Stomach smooth muscle (tissue), 2 donors: ENCODE measurements around the gene NMU.
"Not testable (repeated sequence)": the region's sequence is repeated elsewhere in the genome, so short reads cannot be mapped to it uniquely, and the experiment has no call there.

Experiments
- H3K27ac ChIP-seq: one replicate; pipeline ENCODE4 v1.7.0; 2013; ENCODE audit warnings: mild to moderate bottlenecking, low read length, inconsistent platforms
- H3K27me3 ChIP-seq, 2 donors: one replicate each; pipeline ENCODE4 v1.7.0; 2013; ENCODE audit warnings: low read length in 2 of 2; ENCODE audit not compliant: insufficient read depth in 2 of 2, control insufficient read depth in 1 of 2
- H3K36me3 ChIP-seq, 2 donors: one replicate each; pipeline ENCODE4 v1.7.0; 2013; ENCODE audit warnings: low read length in 2 of 2; ENCODE audit not compliant: control insufficient read depth in 2 of 2, insufficient read depth in 2 of 2
- H3K4me1 ChIP-seq: one replicate; pipeline ENCODE4 v1.7.0; 2013; ENCODE audit warnings: low read length; ENCODE audit not compliant: control insufficient read depth, insufficient read depth
- H3K4me3 ChIP-seq, 2 donors: one replicate each; pipeline ENCODE4 v1.7.0; 2013; ENCODE audit warnings: low read length in 2 of 2
- H3K9ac ChIP-seq, 2 donors: one replicate each; pipeline ENCODE4 v1.7.0; 2013; ENCODE audit warnings: low read length in 2 of 2, mild to moderate bottlenecking in 1 of 2
- H3K9me3 ChIP-seq, 2 donors: one replicate each; pipeline ENCODE4 v1.7.0; 2013; ENCODE audit warnings: low read length in 2 of 2; ENCODE audit not compliant: control insufficient read depth in 2 of 2
- donor health status: healthy.
- donor health status: Pancreatic carcinoma.

Gene NMU

DNA sequence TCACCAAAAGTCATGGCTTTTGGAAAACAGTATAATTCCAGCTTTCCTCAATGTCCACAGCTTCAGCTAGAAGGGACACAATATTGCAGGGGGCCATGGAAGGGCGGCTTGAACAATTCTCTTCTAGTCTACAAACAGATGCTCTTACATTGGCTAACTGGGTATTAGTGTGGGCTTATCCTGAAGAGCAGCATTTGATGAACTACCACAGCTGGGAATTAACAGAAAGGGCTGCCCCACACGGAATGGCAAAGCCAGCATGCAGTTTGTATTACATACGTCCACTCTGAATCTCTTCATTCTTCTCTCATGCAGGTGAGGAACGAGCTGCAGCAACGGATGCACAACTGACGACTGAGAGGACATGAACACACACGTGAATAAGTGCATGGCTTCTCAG lies 31.1 kb downstream of the NMU start:
- Histone ChIP-seq H3K27me3 (no peaks in the 10 kb centered on the region), H3K36me3 (no peaks in the 10 kb centered on the region), H3K27ac (no peak overlapping the region), H3K4me1 (no peaks in the 10 kb centered on the region), H3K9ac (no peak overlapping the region), H3K4me3 (no peak overlapping the region), H3K9me3 (no peaks in the 10 kb centered on the region)

DNA sequence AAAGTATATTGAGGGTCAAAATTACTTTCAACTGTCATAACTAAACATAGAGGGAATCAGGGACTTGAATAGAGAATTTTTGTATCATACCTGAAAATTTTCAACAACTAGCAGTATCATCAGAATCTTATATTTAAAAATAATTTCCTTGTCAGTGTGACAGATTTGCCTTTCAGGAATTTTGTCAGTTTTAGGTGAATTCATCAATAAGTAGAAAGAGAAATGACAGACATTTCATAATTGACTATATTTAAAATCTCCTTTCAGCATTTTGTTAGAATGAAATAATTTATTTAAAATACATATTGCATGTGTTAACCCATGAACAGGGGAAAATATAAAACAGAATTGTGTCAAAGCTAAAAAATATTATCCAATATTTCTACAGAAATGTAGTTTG lies 35.5 kb downstream of the NMU start:
- H3K4me3 ChIP-seq = no peak overlapping the region
- H3K4me1 ChIP-seq = no peaks in the 10 kb centered on the region
- H3K9me3 ChIP-seq = no peaks in the 10 kb centered on the region
- H3K27ac ChIP-seq = no peak overlapping the region
- no peak overlapping the region for H3K9ac ChIP-seq
- no peaks in the 10 kb centered on the region for H3K36me3 ChIP-seq
- H3K27me3 ChIP-seq = no peaks in the 10 kb centered on the region

DNA sequence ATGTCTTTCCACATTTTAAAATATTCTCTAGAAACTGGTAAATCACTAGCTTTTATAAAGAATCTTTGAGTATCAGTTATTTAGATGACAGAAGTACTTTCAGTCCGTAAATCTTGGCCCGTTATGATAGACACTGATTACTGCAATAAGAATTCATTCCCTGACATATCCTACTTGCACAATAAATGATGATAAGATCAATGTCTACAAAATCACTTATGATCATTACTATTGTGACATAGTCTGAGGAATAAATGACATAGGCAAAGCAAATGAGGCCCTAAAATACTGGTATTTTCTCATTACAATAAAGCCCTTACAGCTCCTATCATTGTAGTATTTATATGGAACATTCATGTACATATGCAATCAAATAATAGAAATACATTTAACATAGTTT lies 37.5 kb downstream of the NMU start:
- Histone ChIP-seq H3K9me3 (no peaks in the 10 kb centered on the region), H3K27me3 (no peaks in the 10 kb centered on the region), H3K36me3 (no peaks in the 10 kb centered on the region), H3K27ac (no peak overlapping the region), H3K4me3 (no peak overlapping the region), H3K9ac (no peak overlapping the region), H3K4me1 (no peaks in the 10 kb centered on the region)

DNA sequence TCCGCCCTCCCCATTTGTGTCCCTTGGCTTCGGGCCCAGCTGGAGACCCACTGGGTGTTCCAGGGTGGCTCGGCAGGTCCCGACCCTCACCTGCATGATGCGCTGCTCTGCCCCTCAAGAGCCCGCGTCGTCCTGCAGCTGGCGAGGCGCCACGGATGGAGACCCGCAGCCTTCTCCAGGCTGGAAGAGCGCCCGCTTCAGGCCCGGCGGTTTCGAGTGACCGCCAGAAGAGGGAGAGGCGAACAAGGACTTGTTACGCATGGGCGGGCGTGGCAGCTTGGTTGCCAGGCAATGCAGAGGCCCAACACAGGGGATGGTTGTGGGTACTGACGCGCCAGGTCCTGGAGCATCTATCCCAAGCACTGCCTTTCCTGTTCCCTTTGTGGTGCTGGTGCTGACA lies 44.1 kb downstream of the NMU start, which contains the start of gene PDCL2:
Gene PDCL2 (minus strand): TSS at position 232 of the 400 bp plus-strand sequence. CDS start 136 bp downstream, at position 96.
- H3K27me3 ChIP-seq = no peaks in the 10 kb centered on the region
- H3K27ac ChIP-seq = no peak within 1 kb of the TSS
- no peak within 1 kb of the TSS for H3K9ac ChIP-seq
- H3K4me3 ChIP-seq = no peak within 1 kb of the TSS
- H3K36me3 ChIP-seq = no peaks in the 10 kb centered on the region
- no peaks in the 10 kb centered on the region for H3K4me1 ChIP-seq
- peaks cover 0 to 2% of the 10 kb centered on the region in 2 donors for H3K9me3 ChIP-seq

DNA sequence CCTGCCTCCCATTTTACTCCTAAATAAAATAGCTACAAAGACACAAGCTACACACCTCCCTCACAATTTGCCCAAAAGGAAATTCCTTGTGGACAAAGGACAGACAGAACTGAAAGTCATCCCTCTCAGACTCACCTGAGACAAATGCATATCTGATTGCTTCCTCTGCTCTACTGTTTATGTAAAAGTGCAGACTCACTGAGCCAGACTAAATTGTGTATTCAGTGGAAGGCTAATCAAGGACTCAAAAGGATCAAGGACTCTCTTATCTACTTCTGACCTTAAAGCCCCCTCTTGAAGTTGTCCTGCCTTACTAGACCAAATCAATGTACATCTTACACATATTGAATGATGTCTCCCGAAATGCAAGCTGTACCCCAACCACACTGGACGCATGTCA lies 47.9 kb downstream of the NMU start:
- H3K27me3 ChIP-seq = no peaks in the 10 kb centered on the region
- no peak overlapping the region for H3K27ac ChIP-seq
- peaks cover 2 to 3% of the 10 kb centered on the region in 2 donors for H3K9me3 ChIP-seq
- no peak overlapping the region for H3K4me3 ChIP-seq
- no peaks in the 10 kb centered on the region for H3K4me1 ChIP-seq
- no peak overlapping the region for H3K9ac ChIP-seq
- H3K36me3 ChIP-seq = no peaks in the 10 kb centered on the region

DNA sequence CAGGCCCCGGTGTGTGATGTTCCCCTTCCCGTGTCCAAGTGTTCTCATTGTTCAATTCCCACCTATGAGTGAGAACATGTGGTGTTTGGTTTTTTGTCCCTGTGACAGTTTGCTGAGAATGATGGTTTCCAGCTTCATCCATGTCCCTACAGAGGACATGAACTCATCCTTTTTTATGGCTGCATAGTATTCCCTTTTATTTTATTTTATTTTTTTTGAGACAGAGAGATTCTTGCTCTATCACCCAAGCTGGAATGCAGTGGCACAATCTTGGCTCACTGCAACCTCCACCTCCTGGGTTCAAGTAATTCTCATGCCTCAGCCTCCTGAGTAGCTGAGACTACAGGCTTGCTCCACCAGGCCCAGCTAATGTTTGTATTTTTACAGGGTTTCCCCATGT lies 53.3 kb downstream of the NMU start:
- not testable (repeated sequence) for H3K9me3 ChIP-seq, H3K27ac ChIP-seq, H3K9ac ChIP-seq, H3K36me3 ChIP-seq, H3K4me1 ChIP-seq, H3K27me3 ChIP-seq, H3K4me3 ChIP-seq

DNA sequence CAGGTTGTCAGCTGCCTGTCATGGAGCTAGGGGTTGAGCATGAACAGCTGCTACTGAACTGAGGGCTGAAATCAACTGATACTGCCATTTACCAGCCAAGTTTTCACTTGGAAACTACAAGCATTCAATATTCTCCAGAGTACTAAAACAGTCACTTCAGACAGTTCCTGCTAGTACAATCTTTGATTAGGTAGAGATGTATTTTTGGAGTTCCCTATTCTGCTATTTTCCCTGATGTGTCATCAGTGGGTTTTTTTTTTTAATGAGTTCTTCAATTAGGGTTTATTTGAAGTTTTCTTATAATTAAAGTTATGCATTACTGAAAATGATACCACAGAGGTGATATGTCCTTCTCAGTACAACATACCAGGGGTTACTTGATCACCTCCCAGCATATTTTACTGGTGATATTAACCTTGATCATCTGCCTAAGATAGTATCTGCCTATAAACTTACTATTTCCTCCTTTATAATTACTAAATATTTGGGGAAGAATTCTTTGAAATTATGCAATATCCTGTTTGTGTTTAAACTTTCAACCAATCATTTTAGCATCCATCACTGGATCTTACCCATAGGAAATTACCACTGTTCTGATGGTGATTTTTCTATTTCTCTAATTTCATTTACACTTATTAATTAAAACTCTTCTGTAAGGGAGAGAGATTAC lies 57.6 kb downstream of the NMU start:
- Histone ChIP-seq H3K9me3 (peaks cover 2 to 6% of the 10 kb centered on the region in 2 donors), H3K36me3 (no peaks in the 10 kb centered on the region), H3K27ac (no peak overlapping the region), H3K4me3 (no peak overlapping the region), H3K9ac (no peak overlapping the region), H3K4me1 (no peaks in the 10 kb centered on the region), H3K27me3 (no peaks in the 10 kb centered on the region)

DNA sequence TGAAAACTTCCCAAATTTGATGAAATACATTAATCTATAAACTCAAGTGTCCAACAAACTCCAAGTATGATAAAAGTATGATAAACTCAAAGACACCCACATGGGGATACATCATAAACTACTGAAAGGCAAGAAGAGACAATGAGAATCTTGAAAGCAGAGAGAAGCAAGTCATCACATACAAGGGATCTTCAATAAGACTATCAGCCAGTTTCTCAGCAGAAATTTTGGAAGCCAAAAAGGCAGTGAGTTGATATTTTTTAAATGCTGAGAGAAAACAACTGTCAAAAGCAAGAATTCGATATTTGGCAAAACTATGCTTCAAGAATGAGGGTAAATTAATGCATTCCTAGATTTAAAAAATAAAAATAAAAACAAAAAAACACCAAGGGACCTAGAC lies 60.6 kb downstream of the NMU start:
- H3K27me3 ChIP-seq = no peaks in the 10 kb centered on the region
- peaks cover 2 to 5% of the 10 kb centered on the region in 2 donors for H3K9me3 ChIP-seq

DNA sequence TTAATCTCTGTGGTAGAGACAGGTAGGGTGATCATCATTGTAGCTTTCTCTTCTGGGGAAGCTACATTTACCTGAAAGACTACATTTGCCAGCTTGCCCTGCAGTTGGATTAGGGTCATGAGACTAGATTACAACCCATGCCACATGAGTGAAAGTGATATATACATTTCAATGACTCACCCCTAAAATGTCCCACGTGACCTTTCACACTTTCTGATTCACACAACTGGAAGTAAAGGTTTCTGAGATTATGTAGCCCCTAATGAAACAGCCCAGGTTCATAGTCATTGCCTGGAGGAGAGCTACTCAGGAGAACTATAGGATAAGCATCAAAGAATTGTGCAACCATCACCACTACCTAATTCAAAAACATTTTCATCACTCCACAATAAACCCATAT lies 61.8 kb downstream of the NMU start:
- Histone ChIP-seq H3K9ac (no peak overlapping the region), H3K9me3 (peaks cover 2 to 5% of the 10 kb centered on the region in 2 donors), H3K4me1 (no peaks in the 10 kb centered on the region), H3K4me3 (no peak overlapping the region), H3K27me3 (no peaks in the 10 kb centered on the region), H3K36me3 (no peaks in the 10 kb centered on the region), H3K27ac (no peak overlapping the region)

More for the DNA sequence above, 60.6 kb downstream of the NMU start:
- Histone ChIP-seq H3K27ac (no peak overlapping the region), H3K9ac (no peak overlapping the region), H3K4me1 (no peaks in the 10 kb centered on the region), H3K36me3 (no peaks in the 10 kb centered on the region), H3K4me3 (no peak overlapping the region)

DNA sequence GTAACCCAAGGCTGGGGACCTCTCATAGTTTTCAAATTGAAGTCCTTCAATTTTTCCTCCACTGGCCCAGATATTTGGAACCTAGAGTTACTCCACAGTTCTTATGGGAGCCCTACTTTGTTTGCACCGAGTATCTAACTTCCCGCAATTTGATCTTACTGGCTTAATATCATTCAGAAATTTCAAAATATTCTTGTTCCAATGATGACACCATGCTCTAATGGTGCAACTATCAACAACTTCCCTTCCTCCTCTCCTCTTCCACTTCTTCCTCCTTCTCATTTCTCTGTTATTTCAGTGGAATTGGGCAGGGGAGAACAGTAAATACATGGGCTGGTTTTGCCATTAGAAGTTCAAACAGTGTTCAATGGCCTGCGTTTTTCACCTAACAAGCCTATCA lies 64.3 kb downstream of the NMU start:
- Histone ChIP-seq H3K9me3 (peaks cover 2 to 5% of the 10 kb centered on the region in 2 donors), H3K4me3 (no peak overlapping the region), H3K27me3 (no peaks in the 10 kb centered on the region), H3K36me3 (no peaks in the 10 kb centered on the region), H3K27ac (no peak overlapping the region), H3K4me1 (no peaks in the 10 kb centered on the region), H3K9ac (no peak overlapping the region)

DNA sequence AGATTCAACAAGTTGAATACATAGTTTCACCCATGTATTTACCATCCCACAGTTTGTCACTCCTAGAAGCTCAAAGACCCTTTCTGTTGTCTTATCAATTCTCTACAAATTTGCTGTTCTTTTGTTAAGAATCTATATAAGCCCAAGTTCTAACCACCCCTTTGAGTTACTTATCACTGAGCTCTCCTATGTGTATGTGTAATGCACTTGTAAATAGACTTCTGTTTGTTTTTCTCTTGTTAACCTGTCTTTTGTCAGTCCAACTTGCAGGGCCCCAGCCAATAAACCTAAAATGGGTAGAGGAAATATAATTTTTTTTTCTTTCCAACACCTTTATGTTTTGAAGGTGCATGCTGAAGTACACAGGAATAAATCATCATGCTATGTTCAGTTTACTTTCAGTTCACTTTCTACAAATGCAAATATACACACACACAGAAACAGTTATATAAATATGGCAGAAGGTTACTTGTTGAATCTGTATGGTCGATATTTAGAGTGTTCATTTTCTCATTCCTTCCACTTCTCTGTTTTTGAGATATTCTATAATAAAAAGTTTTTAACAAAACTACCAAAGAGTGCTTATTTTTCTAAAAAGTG lies 67.1 kb downstream of the NMU start:
- no peaks in the 10 kb centered on the region for H3K9me3 ChIP-seq
- H3K36me3 ChIP-seq = no peaks in the 10 kb centered on the region
- H3K27ac ChIP-seq = no peak overlapping the region
- no peak overlapping the region for H3K4me3 ChIP-seq
- no peaks in the 10 kb centered on the region for H3K27me3 ChIP-seq
- H3K9ac ChIP-seq = no peak overlapping the region
- H3K4me1 ChIP-seq = no peaks in the 10 kb centered on the region
